Transverse colon (tissue), 3 donors: ENCODE measurements around the gene GNPDA2.

Experiments
- CTCF ChIP-seq, 5 experiments: fragments of 200-600 bp in 3 of 5; fragments of 450-650 bp in 2 of 5; sonication (generic) in 3 of 5; IDR thresholded peaks; 1 replicate in 2 of 5; 2 replicates in 3 of 5; pipeline ENCODE4 v1.5.1; 2016 to 2017; ENCODE audit warnings: antibody characterized with exemption in 5 of 5, inconsistent platforms in 3 of 5, mild to moderate bottlenecking in 2 of 5, moderate library complexity in 1 of 5
- POLR2A ChIP-seq: fragments of 450-650 bp; IDR thresholded peaks from one replicate; pipeline ENCODE4 v1.6.1; 2016; ENCODE audit warnings: antibody characterized with exemption, mild to moderate bottlenecking, moderate library complexity

GRCh38 chr4:44704673-44705072, 21.7 kb downstream of the GNPDA2 start:
- TF ChIP-seq CTCF (IDR thresholded peaks at IDR 0.05) (no peak), POLR2A (no peak)
